Epithelial cell of proximal tubule (primary cell): ENCODE measurements around the gene CXCL1. TPM values are rescaled to one million over a fixed set of nuclear protein-coding genes. Genes with fewer than 3 reads are reported as not detected.
A peak's percentile ranks its signal among the peaks of the same experiment; 100 is the strongest.

Experiments
- DNase-seq: peaks from one replicate; pipeline ENCODE4 v3.0.0-alpha.2; 2011; ENCODE audit warnings: low read depth
- H3K4me3 ChIP-seq: 2 replicates; pipeline ENCODE4 v1.5.1; 2011; ENCODE audit warnings: low read depth, mild to moderate bottlenecking, low read length
- total RNA-seq: library from RNA; depleted of rRNA; stranded (reverse); fragments of >200 nt; gene quantifications from 2 replicates; pipeline ENCODE4 v1.2.3, GENCODE V29; 2015
- TF ChIP-seq, protein P1 (sequence below): conservative IDR thresholded peaks from 2 replicates; pipeline ENCODE4 v1.5.1; 2012; ENCODE audit warnings: low read depth, mild to moderate bottlenecking, low read length

Gene CXCL1
- total RNA-seq, 1 donor from 2014 or later: 158 TPM

DNA sequence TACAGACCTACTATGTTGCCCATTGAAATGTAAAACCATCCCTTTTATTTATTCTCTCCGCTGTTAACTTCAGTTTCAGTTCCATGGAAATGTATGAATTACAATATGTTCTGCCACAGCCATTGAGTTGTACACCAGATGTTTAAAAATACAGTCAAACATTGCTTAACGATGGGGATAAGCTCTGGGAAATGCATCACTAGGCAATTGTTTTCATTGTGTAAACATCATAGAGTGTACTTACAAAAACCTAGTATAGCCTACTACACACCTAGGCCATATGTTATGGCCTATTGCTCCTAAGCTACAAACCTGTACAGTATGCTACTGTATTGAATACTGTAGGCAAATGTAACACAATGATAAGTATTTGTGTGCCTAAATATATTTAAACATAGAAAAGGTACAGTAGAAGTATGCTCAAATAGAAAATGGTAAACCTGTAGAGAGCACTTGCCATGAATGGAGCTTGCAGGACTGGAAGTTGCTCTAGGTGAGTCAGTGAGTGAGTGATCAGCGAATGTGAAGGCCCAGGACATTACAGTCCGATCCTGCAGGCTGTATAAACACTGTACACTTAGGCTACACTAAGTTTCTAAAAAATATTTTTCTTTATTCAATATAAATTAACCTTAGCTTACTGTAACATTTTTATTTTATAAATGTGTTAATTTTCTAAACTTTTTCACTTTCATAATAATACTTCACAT, 18.8 kb upstream of the CXCL1 start:
- DNase-seq: no peak
- no peak overlapping the region for H3K4me3 ChIP-seq
- TF ChIP-seq, protein P1, sequence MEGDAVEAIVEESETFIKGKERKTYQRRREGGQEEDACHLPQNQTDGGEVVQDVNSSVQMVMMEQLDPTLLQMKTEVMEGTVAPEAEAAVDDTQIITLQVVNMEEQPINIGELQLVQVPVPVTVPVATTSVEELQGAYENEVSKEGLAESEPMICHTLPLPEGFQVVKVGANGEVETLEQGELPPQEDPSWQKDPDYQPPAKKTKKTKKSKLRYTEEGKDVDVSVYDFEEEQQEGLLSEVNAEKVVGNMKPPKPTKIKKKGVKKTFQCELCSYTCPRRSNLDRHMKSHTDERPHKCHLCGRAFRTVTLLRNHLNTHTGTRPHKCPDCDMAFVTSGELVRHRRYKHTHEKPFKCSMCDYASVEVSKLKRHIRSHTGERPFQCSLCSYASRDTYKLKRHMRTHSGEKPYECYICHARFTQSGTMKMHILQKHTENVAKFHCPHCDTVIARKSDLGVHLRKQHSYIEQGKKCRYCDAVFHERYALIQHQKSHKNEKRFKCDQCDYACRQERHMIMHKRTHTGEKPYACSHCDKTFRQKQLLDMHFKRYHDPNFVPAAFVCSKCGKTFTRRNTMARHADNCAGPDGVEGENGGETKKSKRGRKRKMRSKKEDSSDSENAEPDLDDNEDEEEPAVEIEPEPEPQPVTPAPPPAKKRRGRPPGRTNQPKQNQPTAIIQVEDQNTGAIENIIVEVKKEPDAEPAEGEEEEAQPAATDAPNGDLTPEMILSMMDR: no peak

GRCh38 chr4:73851293-73851692, 17.9 kb upstream of the CXCL1 start:
- TF ChIP-seq, protein P1: no peak
- DNase-seq: no peak
- no peak overlapping the region for H3K4me3 ChIP-seq

DNA sequence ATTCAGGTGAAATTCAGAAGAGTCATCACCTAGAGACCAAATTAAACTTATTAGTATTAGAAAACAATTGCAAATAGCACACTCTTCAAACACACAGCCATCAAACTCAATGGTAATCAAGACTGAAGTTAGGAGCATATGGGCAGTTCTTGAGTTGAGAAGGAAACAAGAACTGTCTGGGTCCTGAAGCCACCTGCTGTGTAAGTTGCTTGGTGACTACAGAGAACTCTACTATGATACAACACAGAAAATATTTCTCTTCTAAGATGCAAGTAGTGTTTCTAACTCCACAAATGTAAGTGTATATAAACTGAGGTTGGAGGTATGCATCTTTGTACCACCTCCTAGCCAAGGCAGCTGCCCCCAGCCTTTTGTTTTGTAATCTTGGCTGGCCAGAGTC, 16.4 kb upstream of the CXCL1 start:
- TF ChIP-seq, protein P1: no peak
- H3K4me3 ChIP-seq: peak overlapping the region; percentile 17
- DNase-seq: no peak

DNA sequence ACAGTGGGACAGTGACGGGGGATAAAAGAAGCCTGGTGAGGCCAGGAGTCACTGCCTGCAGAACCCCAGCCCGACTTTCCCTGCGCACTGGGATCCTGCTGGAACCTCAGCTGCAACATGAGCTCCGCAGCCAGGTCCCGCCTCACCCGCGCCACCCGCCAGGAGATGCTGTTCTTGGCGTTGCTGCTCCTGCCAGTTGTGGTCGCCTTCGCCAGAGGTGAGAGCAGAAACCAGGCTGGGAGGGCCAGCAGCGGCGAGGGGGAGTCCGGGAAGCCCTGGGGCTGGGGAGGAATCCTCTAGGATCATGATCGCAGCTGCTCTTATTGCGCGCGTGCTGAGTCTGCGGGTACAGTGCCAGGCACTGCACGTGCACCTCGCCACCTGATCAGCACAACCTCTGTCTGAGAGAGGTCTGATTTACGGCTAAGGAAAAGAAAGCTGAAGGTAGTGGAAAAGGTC, 15.9 kb upstream of the CXCL1 start, which contains the start of gene PF4V1:
Gene PF4V1, plus strand, starts transcription at position 51 of the 459 bp plus-strand sequence. Its CDS starts 67 bp downstream, at position 118.
- H3K4me3 ChIP-seq: peak within 1 kb of the TSS; percentile 17
- no peak for DNase-seq
- TF ChIP-seq, protein P1: peak; percentile 43

DNA sequence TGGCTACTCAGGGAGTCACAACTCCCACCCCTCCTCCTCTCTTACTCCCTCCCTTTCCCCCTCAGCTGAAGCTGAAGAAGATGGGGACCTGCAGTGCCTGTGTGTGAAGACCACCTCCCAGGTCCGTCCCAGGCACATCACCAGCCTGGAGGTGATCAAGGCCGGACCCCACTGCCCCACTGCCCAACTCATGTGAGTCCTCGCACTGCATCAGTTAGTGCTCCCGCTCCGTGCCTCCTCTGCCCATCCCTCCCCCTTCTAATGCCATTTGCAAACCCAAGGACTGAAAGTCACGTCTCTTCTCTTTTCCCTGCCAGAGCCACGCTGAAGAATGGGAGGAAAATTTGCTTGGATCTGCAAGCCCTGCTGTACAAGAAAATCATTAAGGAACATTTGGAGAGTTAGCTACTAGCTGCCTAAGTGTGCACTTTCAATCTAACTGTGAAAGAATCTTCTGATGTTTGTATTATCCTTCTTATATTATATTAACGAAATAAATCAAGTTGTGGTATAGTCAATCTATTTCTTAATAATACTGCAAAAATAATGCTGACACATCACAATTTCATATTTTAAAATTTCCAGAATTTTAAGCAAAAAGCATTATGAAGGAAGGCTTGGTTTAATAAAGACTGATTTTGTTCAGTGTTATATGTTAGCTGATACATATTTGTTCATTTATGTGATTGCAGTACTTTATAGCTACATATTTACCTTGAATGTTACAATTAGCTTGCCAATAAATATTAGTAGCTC, 15.3 kb upstream of the CXCL1 start:
- DNase-seq: no peak
- H3K4me3 ChIP-seq: peak overlapping the region; percentile 17
- TF ChIP-seq, protein P1: no peak

DNA sequence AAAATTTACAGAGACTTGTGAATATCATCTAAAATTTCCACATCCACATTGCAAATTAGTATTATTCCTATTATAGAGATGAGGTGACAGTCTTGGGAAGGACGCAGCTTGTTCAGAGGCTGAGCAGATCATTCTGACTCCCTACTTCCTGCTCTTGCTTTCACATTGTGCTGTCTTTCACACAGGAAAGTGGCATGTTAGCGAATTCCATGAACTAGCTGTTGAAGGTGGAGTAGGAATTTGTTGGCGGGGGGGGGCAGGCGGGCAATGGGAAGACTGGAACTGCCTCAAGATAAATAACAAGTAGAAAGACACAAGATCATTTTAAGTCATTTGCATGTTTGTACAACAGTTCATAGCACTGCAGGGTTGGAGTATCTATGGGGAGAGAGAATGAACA, 13.8 kb upstream of the CXCL1 start:
- no peak overlapping the region for H3K4me3 ChIP-seq
- no peak for DNase-seq
- TF ChIP-seq, protein P1: no peak
